OCI-LY7 (cell line): Measurements from ENCODE around the gene COPZ1. TPM values are rescaled to one million over a fixed set of nuclear protein-coding genes. Genes with fewer than 3 reads are reported as not detected.

Experiments used
- BruUV-seq: library from RNA; stranded (reverse); fragments of 400-500 nt; replicated peaks from 2 replicates; lab custom pipeline; 2021; lab: Mats Ljungman, UMichigan
- CTCF ChIA-PET: fragments of 300-600 bp; sonication (Branson Sonifier 250); formaldehyde crosslinking; loops from one replicate; lab custom pipeline; 2022; ENCODE audit warnings: antibody characterized with exemption; ENCODE audit not compliant: unreplicated experiment; lab: Charles Lee
- POLR2A ChIA-PET: fragments of 300-600 bp; sonication (Branson Sonifier 250); formaldehyde crosslinking; loops from one replicate; lab custom pipeline; 2022; ENCODE audit warnings: antibody characterized with exemption; lab: Charles Lee
- DNase-seq: peaks from one replicate; pipeline ENCODE4 v3.0.0-alpha.2; 2015; ENCODE audit warnings: low spot score
- H2AFZ ChIP-seq: fragments of 200-600 bp; sonication (generic), shearing (Covaris generic); 2 replicates; pipeline ENCODE4 v1.6.1; 2014; ENCODE audit warnings: mild to moderate bottlenecking, antibody characterized with exemption, low read length, moderate library complexity
- H3K27ac ChIP-seq: fragments of 200-600 bp; sonication (generic); 2 replicates; pipeline ENCODE4 v1.5.1; 2014; ENCODE audit warnings: mixed run types, low read depth, mild to moderate bottlenecking, moderate library complexity, low read length, inconsistent platforms; ENCODE audit not compliant: poor library complexity, severe bottlenecking
- H3K36me3 ChIP-seq: fragments of 200-600 bp; sonication (generic); 2 replicates; pipeline ENCODE4 v1.6.1; 2014; ENCODE audit warnings: mild to moderate bottlenecking, antibody characterized with exemption, low read length, moderate library complexity, mixed read lengths; ENCODE audit not compliant: insufficient read depth
- H3K4me1 ChIP-seq: fragments of 200-600 bp; sonication (generic); 2 replicates; pipeline ENCODE4 v1.5.1; 2014; ENCODE audit warnings: mild to moderate bottlenecking, low read length; ENCODE audit not compliant: insufficient read depth, poor library complexity, severe bottlenecking
- H3K4me2 ChIP-seq: fragments of 200-600 bp; sonication (generic); 2 replicates; pipeline ENCODE4 v1.6.1; 2014; ENCODE audit warnings: mild to moderate bottlenecking, low read length
- H3K4me3 ChIP-seq: fragments of 200-600 bp; sonication (generic); 2 replicates; pipeline ENCODE4 v1.5.1; 2014; ENCODE audit warnings: mild to moderate bottlenecking, low read depth, low read length; ENCODE audit not compliant: poor library complexity, severe bottlenecking
- H3K79me2 ChIP-seq: fragments of 200-600 bp; sonication (generic); 2 replicates; pipeline ENCODE4 v1.6.1; 2016; ENCODE audit warnings: low read depth, mild to moderate bottlenecking, low read length, moderate library complexity, mixed read lengths; ENCODE audit not compliant: insufficient read depth
- H3K9me2 ChIP-seq: fragments of 200-600 bp; sonication (generic); 2 replicates; pipeline ENCODE4 v1.6.1; 2016; ENCODE audit warnings: mild to moderate bottlenecking, low read length, mixed read lengths; ENCODE audit not compliant: insufficient read depth
- H3K9me3 ChIP-seq: fragments of 200-600 bp; sonication (generic); 2 replicates; pipeline ENCODE4 v1.6.1; 2014; ENCODE audit warnings: mild to moderate bottlenecking, mixed run types, low read length, mixed read lengths
- H4K20me1 ChIP-seq: fragments of 200-600 bp; sonication (generic); 2 replicates; pipeline ENCODE4 v1.6.1; 2014; ENCODE audit warnings: mild to moderate bottlenecking, antibody characterized with exemption, low read length, moderate library complexity, mixed read lengths; ENCODE audit not compliant: insufficient read depth
- CTCF ChIP-seq: fragments of 200-600 bp; sonication (generic); conservative IDR thresholded peaks from 2 replicates; pipeline ENCODE4 v1.5.1; 2014; ENCODE audit warnings: mild to moderate bottlenecking, antibody characterized with exemption, low read length, moderate library complexity, mixed read lengths
- EZH2phosphoT487 ChIP-seq: fragments of 200-600 bp; sonication (generic); IDR thresholded peaks from 2 replicates; pipeline ENCODE4 v1.6.1; 2018; ENCODE audit warnings: low read depth, borderline replicate concordance, mild to moderate bottlenecking, mixed run types, antibody characterized with exemption, low read length, moderate library complexity, mixed read lengths
- intact Hi-C: fragments of 100-400 bp; cut with micrococcal nuclease; formaldehyde crosslinking; loops from one replicate; pipeline ENCODE4 v1.10.0; 2022; ENCODE audit not compliant: unreplicated experiment
- total RNA-seq, 2 experiments: library from RNA; depleted of rRNA in 1 of 2; stranded (reverse); fragments of >200 nt in 1 of 2; shearing (Covaris generic) in 1 of 2; gene quantifications; 2 replicates each; pipeline ENCODE4 v1.2.3, GENCODE V29; 2014 to 2022

Gene COPZ1
- total RNA-seq, 2 experiments from 2014 or later = 86.0 to 121 TPM

GRCh38 chr12:54388237-54389133 lies 63.6 kb downstream of the COPZ1 start:
- no peaks in the 10 kb centered on the region for H3K79me2 ChIP-seq
- DNase-seq = no peak
- ChIA-PET POLR2A (no interaction called here), CTCF (interaction anchor here (1.1 to 1.2 kb wide), 2 partner anchors 9 to 11 kb away, joined by 6 to 7 read pairs; no protein-coding TSS in a partner anchor)
- H2AFZ ChIP-seq = no peak overlapping the region
- H3K9me2 ChIP-seq = no peaks in the 10 kb centered on the region
- intact Hi-C loops = no loop called here
- H4K20me1 ChIP-seq = no peaks in the 10 kb centered on the region
- peaks cover 57% of the 10 kb centered on the region for H3K4me1 ChIP-seq
- no peaks in the 10 kb centered on the region for H3K9me3 ChIP-seq
- no peak overlapping the region for H3K27ac ChIP-seq
- no peak overlapping the region for H3K4me2 ChIP-seq
- no peaks in the 10 kb centered on the region for H3K36me3 ChIP-seq
- TF ChIP-seq CTCF = no peak
- TF ChIP-seq EZH2phosphoT487 = no peak
- no peak overlapping the region for H3K4me3 ChIP-seq
- BruUV-seq = no TSS peak

DNA sequence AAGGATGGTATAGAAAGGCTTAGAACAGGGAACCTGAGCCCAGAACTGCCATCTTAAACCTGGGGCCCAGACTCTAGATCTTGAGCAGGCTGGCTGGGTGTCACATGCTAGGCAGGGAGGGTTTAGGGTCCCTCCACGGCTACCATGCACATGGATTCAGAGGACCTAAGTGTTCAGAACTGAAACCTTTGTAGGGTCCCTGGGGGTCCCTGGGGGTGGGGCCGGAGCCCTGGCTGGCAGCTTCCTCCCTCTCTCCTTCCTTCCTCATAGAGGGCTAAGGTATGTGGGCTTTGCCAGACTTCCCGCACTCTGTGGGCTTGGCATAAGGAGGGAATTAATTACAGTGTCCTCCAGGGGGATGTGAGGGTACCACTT lies 64.2 kb downstream of the COPZ1 start:
- intact Hi-C loops = no loop called here
- Histone ChIP-seq H3K36me3 (no peaks in the 10 kb centered on the region), H3K4me1 (peaks cover 59% of the 10 kb centered on the region), H3K27ac (no peak overlapping the region), H3K9me3 (no peaks in the 10 kb centered on the region), H3K79me2 (no peaks in the 10 kb centered on the region), H3K4me3 (no peak overlapping the region), H2AFZ (no peak overlapping the region), H3K4me2 (no peak overlapping the region; the same call in 1 of the 2 replicates), H3K9me2 (no peaks in the 10 kb centered on the region), H4K20me1 (no peaks in the 10 kb centered on the region)
- BruUV-seq = no TSS peak
- TF ChIP-seq CTCF (no peak), EZH2phosphoT487 (no peak)
- POLR2A ChIA-PET = no interaction called here
- DNase-seq = no peak
- CTCF ChIA-PET = no interaction called here

DNA sequence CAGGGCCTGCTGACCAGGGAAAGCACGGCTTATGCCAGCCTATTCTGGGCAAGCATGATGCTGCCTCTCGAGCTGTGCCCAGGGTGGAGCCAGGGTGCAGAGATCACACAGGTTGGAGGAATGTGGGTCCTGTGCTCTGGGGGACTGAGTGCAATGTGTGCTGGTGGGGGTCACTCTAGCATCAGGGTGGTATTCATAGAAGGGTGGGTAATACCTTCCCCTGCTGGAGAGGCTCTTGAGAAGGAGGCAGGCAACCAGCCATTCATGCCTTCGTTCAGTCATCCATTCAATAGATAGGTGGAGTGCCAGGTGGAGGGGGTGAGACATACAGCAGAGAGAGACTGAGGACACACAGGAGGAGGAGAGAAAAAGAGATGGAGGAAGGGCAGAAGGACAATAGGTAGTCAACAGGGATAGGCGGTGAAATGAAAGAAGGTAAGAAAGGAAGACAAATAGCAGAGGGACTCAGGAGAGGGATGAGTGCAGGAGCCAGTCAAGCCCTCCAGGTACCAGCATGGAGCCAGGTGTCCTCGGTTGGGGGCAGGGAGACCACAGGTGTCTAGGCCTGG lies 64.8 kb downstream of the COPZ1 start:
- Histone ChIP-seq H3K4me2 (peak overlapping the region; percentile 73), H3K9me3 (no peaks in the 10 kb centered on the region), H3K9me2 (no peaks in the 10 kb centered on the region), H3K79me2 (no peaks in the 10 kb centered on the region), H4K20me1 (no peaks in the 10 kb centered on the region), H3K4me1 (peaks cover 55% of the 10 kb centered on the region), H3K36me3 (no peaks in the 10 kb centered on the region), H2AFZ (no peak overlapping the region), H3K4me3 (no peak overlapping the region), H3K27ac (no peak overlapping the region)
- intact Hi-C loops = no loop called here
- ChIA-PET CTCF (no interaction called here), POLR2A (no interaction called here)
- no TSS peak for BruUV-seq
- TF ChIP-seq CTCF (no peak), EZH2phosphoT487 (no peak)
- DNase-seq = no peak
